ENCODE results near the gene PCCA. TPM values are rescaled to one million over a fixed set of nuclear protein-coding genes. Genes with fewer than 3 reads are reported as not detected.

PCCA gene
- total and polyA plus RNA-seq, 2 donors (not counting 1 experiment from before 2014, with no cell fraction given), result 4.8 to 17.4 TPM

GRCh38 chr13:100361504-100361903, 272.6 kb downstream of the PCCA start:
- intact Hi-C loops (cut with micrococcal nuclease), result no loop called here

GRCh38 chr13:100362371-100362770, 273.5 kb downstream of the PCCA start:
- CTCF ChIA-PET, result no interaction called here
- ATAC-seq (ENCODE audit: low read depth), result no peak

More at GRCh38 chr13:100361504-100361903, 272.6 kb downstream of the PCCA start:
- no peak for TF ChIP-seq CTCF (IDR thresholded peaks at IDR 0.05)
- TF ChIP-seq EZH2 (IDR thresholded peaks at IDR 0.05; ENCODE audit: borderline replicate concordance, insufficient read depth, low read depth, low read length, poor library complexity, severe bottlenecking), result no peak
- Mint-ChIP-seq H3K9me3 (ENCODE audit: insufficient read depth) (no peaks in the 10 kb centered on the region), H3K4me3 (no peak overlapping the region), H3K4me1 (no peaks in the 10 kb centered on the region), H3K27ac (no peak overlapping the region), H3K27me3 (no peaks in the 10 kb centered on the region)
- Histone ChIP-seq H4K20me1 (ENCODE audit: control insufficient read depth, insufficient read depth, low read length, poor library complexity, severe bottlenecking) (no peaks in the 10 kb centered on the region), H3K4me1 (ENCODE audit: control insufficient read depth in 2 of 2, insufficient read depth in 2 of 2, low read length in 2 of 2) (no peaks in the 10 kb centered on the region), H3K4me2 (replicated peaks; ENCODE audit: low read depth, low read length, poor library complexity, severe bottlenecking) (no peak overlapping the region), H3K27me3 (replicated peaks in 1 of 4; ENCODE audit: control extremely low read depth in 1 of 4, control insufficient read depth in 3 of 4, insufficient read depth in 4 of 4, low read length in 3 of 4) (no peaks in the 10 kb centered on the region), H3K9me3 (ENCODE audit: control extremely low read depth in 1 of 3, control insufficient read depth in 2 of 3, insufficient read depth in 1 of 3, low read length in 2 of 3) (no peaks in the 10 kb centered on the region), H3K79me2 (ENCODE audit: control insufficient read depth, insufficient read depth, low read length) (no peaks in the 10 kb centered on the region), H3K4me3 (ENCODE audit: control extremely low read depth in 1 of 5, extremely low read depth in 1 of 5, insufficient read depth in 1 of 5, low read depth in 2 of 5, low read length in 4 of 5) (no peak overlapping the region), H2AFZ (ENCODE audit: insufficient read depth, low read depth, low read length, poor library complexity, severe bottlenecking) (no peak overlapping the region), H3K27ac (ENCODE audit: low read length in 2 of 2) (no peak overlapping the region), H3K9ac (ENCODE audit: low read length) (no peak overlapping the region), H3K36me3 (replicated peaks in 1 of 2; ENCODE audit: control extremely low read depth in 1 of 2, control insufficient read depth in 1 of 2, extremely low read depth in 1 of 2, insufficient read depth in 2 of 2, low read length in 1 of 2) (no peaks in the 10 kb centered on the region)
- no peak for ATAC-seq (ENCODE audit: low read depth)
- WGBS (ENCODE audit: insufficient coverage), result 89% methylated on average over 1 of the region's 2 CpGs
- DNase-seq, result no peak
- CTCF ChIA-PET, result no interaction called here
- POLR2A ChIA-PET, result no interaction called here

More at GRCh38 chr13:100362371-100362770, 273.5 kb downstream of the PCCA start:
- Histone ChIP-seq H3K9ac (ENCODE audit: low read length) (no peak overlapping the region), H3K27me3 (replicated peaks in 1 of 4; ENCODE audit: control extremely low read depth in 1 of 4, control insufficient read depth in 3 of 4, insufficient read depth in 4 of 4, low read length in 3 of 4) (no peaks in the 10 kb centered on the region), H4K20me1 (ENCODE audit: control insufficient read depth, insufficient read depth, low read length, poor library complexity, severe bottlenecking) (no peaks in the 10 kb centered on the region), H3K79me2 (ENCODE audit: control insufficient read depth, insufficient read depth, low read length) (no peaks in the 10 kb centered on the region), H3K4me2 (replicated peaks; ENCODE audit: low read depth, low read length, poor library complexity, severe bottlenecking) (no peak overlapping the region), H3K9me3 (ENCODE audit: control extremely low read depth in 1 of 3, control insufficient read depth in 2 of 3, insufficient read depth in 1 of 3, low read length in 2 of 3) (no peaks in the 10 kb centered on the region), H3K4me3 (ENCODE audit: control extremely low read depth in 1 of 5, extremely low read depth in 1 of 5, insufficient read depth in 1 of 5, low read depth in 2 of 5, low read length in 4 of 5) (no peak overlapping the region), H3K27ac (ENCODE audit: low read length in 2 of 2) (no peak overlapping the region), H3K36me3 (replicated peaks in 1 of 2; ENCODE audit: control extremely low read depth in 1 of 2, control insufficient read depth in 1 of 2, extremely low read depth in 1 of 2, insufficient read depth in 2 of 2, low read length in 1 of 2) (no peaks in the 10 kb centered on the region), H2AFZ (ENCODE audit: insufficient read depth, low read depth, low read length, poor library complexity, severe bottlenecking) (no peak overlapping the region), H3K4me1 (ENCODE audit: control insufficient read depth in 2 of 2, insufficient read depth in 2 of 2, low read length in 2 of 2) (no peaks in the 10 kb centered on the region)
- Mint-ChIP-seq H3K4me1 (no peaks in the 10 kb centered on the region), H3K4me3 (no peak overlapping the region), H3K27ac (no peak overlapping the region), H3K27me3 (no peaks in the 10 kb centered on the region), H3K9me3 (ENCODE audit: insufficient read depth) (no peaks in the 10 kb centered on the region)
- TF ChIP-seq CTCF (IDR thresholded peaks at IDR 0.05), result no peak
- no peak for TF ChIP-seq EZH2 (IDR thresholded peaks at IDR 0.05; ENCODE audit: borderline replicate concordance, insufficient read depth, low read depth, low read length, poor library complexity, severe bottlenecking)
- DNase-seq, result no peak
- POLR2A ChIA-PET, result no interaction called here
- intact Hi-C loops (cut with micrococcal nuclease), result no loop called here
- no CpG with 5 or more reads among the region's 2 CpGs for WGBS (ENCODE audit: insufficient coverage)
